ENCODE data around the gene TTLL8.
A peak's percentile ranks its signal among the peaks of the same experiment; 100 is the strongest.

The TTLL8 gene

DNA sequence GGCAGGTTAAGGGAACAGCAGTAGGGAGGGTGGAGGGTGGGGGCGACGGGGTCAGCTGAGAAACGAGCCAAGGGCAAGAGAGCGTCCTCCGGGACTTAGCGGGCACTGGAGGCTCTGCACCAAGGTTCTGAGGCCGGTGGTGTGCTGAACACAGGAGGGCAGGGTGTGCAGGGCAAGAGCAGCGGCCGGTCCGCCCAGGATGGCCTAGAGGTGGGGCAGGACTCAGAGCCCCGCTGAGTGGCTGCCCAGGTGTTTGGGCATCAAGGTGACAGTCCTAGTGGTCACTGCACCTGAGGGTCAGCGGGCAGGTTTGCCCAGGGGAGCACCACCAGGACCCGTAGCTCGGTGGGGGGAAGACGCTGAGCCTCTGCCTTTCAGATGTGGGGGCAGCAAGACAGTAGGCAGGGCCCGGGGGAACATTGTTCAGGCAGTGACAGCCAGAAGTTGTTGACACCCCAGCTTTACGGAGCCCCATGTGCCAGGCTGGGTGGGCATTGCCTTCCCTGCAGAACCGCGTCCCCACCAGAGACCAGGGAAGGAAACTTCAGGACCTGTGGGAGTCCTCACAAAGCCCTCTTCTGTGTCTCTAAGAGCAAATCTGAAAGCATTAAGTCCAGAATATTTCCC, 4.5 kb upstream of the TTLL8 start:
- 93 to 94% methylated on average over 19 of the region's 19 CpGs for WGBS, 2 experiments
- Histone ChIP-seq H3K4me1 (ENCODE audit: control insufficient read depth, insufficient read depth, low read length) (peaks cover 10% of the 10 kb centered on the region), H3K27me3 (ENCODE audit: control insufficient read depth, insufficient read depth, low read length, poor library complexity, severe bottlenecking) (peaks cover 14% of the 10 kb centered on the region), H3K27ac (ENCODE audit: insufficient read depth, low read depth, low read length, poor library complexity, severe bottlenecking) (no peak overlapping the region), H3K9me3 (ENCODE audit: control insufficient read depth, low read length) (no peaks in the 10 kb centered on the region), H3K4me3 (ENCODE audit: insufficient read depth, low read depth, low read length) (no peak overlapping the region), H3K36me3 (ENCODE audit: control insufficient read depth, insufficient read depth, low read length) (no peaks in the 10 kb centered on the region)

DNA sequence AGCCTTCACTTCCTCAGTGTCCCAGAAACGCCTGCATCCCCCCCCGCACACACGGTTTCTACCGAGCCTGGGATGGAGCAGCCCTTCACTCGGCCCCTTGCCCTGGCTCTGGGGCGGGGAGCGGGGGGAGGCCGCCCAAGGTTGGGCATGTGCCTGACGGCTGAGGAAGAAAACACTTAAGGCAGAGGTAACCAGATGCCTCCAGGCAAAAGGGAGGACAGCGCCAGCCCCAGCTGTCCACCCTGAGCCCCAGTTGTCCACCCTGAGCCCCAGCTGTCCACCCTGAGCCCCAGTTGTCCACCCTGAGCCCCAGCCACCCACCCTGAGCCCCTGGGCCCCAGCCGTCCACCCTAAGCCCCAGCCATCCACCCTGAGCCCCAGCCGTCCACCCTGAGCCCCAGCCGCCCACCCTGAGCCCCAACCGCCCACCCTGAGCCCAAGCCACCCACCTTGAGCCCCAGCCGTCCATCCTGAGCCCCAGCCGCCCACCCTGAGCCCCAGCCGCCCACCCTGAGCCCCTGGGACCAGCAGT, 3.8 kb upstream of the TTLL8 start:
- peaks cover 10% of the 10 kb centered on the region for H3K4me1 ChIP-seq (ENCODE audit: control insufficient read depth, insufficient read depth, low read length)
- 89% methylated on average over 17 of the region's 17 CpGs for WGBS, 2 experiments
- no peaks in the 10 kb centered on the region for H3K36me3 ChIP-seq (ENCODE audit: control insufficient read depth, insufficient read depth, low read length)
- H3K27ac ChIP-seq (ENCODE audit: insufficient read depth, low read depth, low read length, poor library complexity, severe bottlenecking), result no peak overlapping the region
- H3K4me3 ChIP-seq (ENCODE audit: insufficient read depth, low read depth, low read length), result no peak overlapping the region
- H3K27me3 ChIP-seq (ENCODE audit: control insufficient read depth, insufficient read depth, low read length, poor library complexity, severe bottlenecking), result peaks cover 21% of the 10 kb centered on the region
- no peaks in the 10 kb centered on the region for H3K9me3 ChIP-seq (ENCODE audit: control insufficient read depth, low read length)

DNA sequence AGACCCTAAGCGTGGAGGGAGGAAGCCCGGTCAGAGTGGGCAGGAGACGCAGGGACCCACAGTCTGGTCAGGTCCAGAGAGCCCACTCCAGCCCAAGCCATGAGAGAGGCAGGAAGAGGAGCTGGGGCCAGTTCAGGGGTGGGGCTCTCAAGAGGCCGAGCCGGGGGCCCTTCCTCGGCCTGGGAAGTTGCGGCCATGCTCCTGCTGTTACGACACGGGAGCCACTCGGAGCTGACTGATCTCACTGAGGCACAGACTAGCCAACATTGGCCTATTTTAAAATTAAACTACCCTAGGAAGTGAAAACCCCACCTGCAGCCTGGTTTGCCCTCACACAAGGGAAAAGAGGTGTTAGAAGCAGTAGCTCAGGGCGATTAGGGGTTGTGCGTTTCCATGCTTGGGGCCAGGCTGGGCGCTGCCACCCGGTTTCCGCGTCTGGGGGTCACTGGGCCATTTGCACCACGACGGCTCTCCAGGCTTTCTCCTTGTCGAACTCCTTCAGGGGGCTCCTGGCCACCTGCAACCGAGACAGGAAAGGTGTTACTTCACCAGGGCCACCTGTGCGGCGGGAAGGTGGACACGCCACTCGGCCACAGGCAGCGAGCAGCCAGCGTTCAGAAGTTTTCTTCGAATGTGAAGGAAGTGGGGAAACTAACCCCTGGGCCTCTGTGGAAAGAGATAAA, 3.2 kb upstream of the TTLL8 start:
- Histone ChIP-seq H3K27me3 (ENCODE audit: control insufficient read depth, insufficient read depth, low read length, poor library complexity, severe bottlenecking) (peaks cover 23% of the 10 kb centered on the region), H3K4me3 (ENCODE audit: insufficient read depth, low read depth, low read length) (no peak overlapping the region), H3K4me1 (ENCODE audit: control insufficient read depth, insufficient read depth, low read length) (peaks cover 10% of the 10 kb centered on the region), H3K9me3 (ENCODE audit: control insufficient read depth, low read length) (no peaks in the 10 kb centered on the region), H3K36me3 (ENCODE audit: control insufficient read depth, insufficient read depth, low read length) (no peaks in the 10 kb centered on the region), H3K27ac (ENCODE audit: insufficient read depth, low read depth, low read length, poor library complexity, severe bottlenecking) (no peak overlapping the region)
- 93% methylated on average over 27 of the region's 27 CpGs for WGBS, 2 experiments

DNA sequence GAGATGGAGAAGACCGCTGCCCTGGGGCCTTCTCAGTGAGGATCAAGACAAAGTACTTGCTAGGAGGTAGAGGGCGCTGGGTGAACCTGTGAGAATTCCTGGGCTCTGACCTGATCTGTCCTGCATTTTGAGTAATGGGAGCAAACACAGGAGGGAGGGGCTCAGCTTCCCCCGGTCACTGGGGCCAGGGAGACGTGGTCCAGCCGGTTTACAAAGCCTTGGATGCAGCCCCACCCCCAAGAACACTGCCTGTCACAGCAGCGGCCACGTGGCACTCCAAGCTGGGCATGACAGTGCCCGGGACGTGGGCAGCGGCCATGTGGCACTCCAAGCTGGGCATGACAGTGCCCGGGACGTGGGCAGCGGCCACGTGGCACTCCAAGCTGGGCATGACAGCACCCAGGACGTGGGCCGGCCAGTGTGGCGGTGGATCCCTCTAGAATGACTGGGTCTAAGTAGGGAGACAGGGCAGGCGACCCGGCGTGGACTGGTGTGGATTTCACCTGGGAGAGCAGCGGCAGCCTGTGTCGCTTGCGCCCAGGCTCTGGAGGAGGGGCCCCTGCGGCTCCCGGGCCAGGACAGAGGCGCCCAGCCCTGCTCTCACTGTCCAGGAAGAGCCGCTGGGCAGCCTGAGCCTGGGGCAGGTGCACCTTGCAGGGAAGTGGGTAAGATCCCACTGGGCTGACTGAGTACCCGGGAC, 2.5 kb upstream of the TTLL8 start:
- Histone ChIP-seq H3K4me3 (ENCODE audit: insufficient read depth, low read depth, low read length) (no peak overlapping the region), H3K36me3 (ENCODE audit: control insufficient read depth, insufficient read depth, low read length) (no peaks in the 10 kb centered on the region), H3K27ac (ENCODE audit: insufficient read depth, low read depth, low read length, poor library complexity, severe bottlenecking) (no peak overlapping the region), H3K27me3 (ENCODE audit: control insufficient read depth, insufficient read depth, low read length, poor library complexity, severe bottlenecking) (peaks cover 23% of the 10 kb centered on the region), H3K4me1 (ENCODE audit: control insufficient read depth, insufficient read depth, low read length) (peaks cover 10% of the 10 kb centered on the region), H3K9me3 (ENCODE audit: control insufficient read depth, low read length) (no peaks in the 10 kb centered on the region)
- WGBS, 2 experiments, result 86 to 89% methylated on average over 28 of the region's 28 CpGs

DNA sequence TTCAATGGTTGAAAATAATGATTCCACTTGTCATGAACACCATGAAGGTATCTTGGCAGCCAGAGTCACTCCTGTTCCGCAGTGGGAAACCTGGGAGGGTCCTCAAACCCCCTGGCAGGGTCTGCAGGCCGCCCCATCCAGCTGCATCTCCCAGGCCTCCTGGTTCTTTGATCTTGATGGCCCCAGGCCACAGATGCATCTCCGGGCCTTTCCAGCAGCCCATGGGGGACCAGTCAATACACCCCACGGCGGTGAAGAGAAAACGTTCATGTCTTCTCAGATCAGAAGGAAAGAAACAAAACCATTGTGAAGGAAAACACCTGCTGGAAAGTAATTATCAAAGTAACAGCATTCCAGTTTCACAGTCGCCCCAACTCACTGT, 1.8 kb upstream of the TTLL8 start:
- 75 to 81% methylated on average over 7 of the region's 7 CpGs for whole genome bisulfite sequencing, 2 experiments
- Histone ChIP-seq H3K4me1 (ENCODE audit: control insufficient read depth, insufficient read depth, low read length) (peaks cover 10% of the 10 kb centered on the region), H3K4me3 (ENCODE audit: insufficient read depth, low read depth, low read length) (peak overlapping the region; percentile 34), H3K9me3 (ENCODE audit: control insufficient read depth, low read length) (no peaks in the 10 kb centered on the region), H3K36me3 (ENCODE audit: control insufficient read depth, insufficient read depth, low read length) (no peaks in the 10 kb centered on the region), H3K27me3 (ENCODE audit: control insufficient read depth, insufficient read depth, low read length, poor library complexity, severe bottlenecking) (peaks cover 23% of the 10 kb centered on the region), H3K27ac (ENCODE audit: insufficient read depth, low read depth, low read length, poor library complexity, severe bottlenecking) (no peak overlapping the region)

DNA sequence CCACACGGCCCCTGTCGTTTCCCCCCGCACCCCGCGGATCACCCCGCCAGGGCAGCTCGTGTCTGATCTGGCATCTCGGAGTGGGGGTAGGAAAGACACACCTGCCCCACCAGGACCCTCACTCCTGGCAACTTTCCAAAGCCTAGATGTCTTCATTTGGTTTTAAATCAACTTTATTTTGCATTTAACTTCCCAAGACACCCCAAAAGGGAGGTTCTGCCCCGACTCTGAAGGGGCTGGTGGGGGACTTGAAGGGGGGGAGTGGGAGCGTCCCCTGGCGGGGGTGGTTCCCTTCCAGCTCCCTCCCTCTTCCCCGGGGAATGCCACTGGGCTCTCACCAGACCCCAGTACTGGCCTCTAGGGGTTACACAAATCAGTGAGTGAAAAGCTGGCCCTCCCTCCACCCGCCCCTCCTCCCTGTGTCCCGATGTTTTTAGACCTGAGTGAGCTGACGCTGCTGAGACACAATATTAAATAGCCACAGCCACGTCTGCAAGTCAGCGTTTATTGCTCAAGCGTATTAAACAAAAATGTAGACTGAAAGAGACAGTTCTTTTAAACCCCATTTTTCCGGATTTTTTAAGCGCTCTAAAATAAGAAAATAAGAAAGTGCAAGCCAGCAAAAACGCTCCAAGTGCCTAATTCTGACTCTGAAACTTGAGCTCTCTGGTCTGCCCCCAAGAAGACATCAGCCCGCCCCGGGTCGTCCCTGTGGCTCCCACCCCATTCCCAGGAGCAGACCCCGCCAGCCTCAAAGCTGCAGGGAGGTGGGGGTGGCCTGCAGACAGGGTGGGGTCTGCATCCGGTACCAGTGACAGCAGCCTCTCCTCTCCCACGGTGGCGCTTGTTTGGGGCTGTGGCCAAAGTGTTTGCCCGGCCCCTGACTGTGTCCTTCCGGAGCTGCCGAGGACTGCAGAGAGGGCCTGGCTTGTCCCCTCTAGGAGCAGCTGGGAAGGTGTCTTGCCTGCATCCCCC, 1.1 kb upstream of the TTLL8 start:
- WGBS, 2 experiments, result 3 to 4% methylated on average over 30 to 31 of the region's 31 CpGs
- Histone ChIP-seq H3K4me1 (ENCODE audit: control insufficient read depth, insufficient read depth, low read length) (peaks cover 10% of the 10 kb centered on the region), H3K27ac (ENCODE audit: insufficient read depth, low read depth, low read length, poor library complexity, severe bottlenecking) (no peak overlapping the region), H3K27me3 (ENCODE audit: control insufficient read depth, insufficient read depth, low read length, poor library complexity, severe bottlenecking) (peaks cover 23% of the 10 kb centered on the region), H3K9me3 (ENCODE audit: control insufficient read depth, low read length) (no peaks in the 10 kb centered on the region), H3K36me3 (ENCODE audit: control insufficient read depth, insufficient read depth, low read length) (no peaks in the 10 kb centered on the region), H3K4me3 (ENCODE audit: insufficient read depth, low read depth, low read length) (peak overlapping the region; percentile 34)

DNA sequence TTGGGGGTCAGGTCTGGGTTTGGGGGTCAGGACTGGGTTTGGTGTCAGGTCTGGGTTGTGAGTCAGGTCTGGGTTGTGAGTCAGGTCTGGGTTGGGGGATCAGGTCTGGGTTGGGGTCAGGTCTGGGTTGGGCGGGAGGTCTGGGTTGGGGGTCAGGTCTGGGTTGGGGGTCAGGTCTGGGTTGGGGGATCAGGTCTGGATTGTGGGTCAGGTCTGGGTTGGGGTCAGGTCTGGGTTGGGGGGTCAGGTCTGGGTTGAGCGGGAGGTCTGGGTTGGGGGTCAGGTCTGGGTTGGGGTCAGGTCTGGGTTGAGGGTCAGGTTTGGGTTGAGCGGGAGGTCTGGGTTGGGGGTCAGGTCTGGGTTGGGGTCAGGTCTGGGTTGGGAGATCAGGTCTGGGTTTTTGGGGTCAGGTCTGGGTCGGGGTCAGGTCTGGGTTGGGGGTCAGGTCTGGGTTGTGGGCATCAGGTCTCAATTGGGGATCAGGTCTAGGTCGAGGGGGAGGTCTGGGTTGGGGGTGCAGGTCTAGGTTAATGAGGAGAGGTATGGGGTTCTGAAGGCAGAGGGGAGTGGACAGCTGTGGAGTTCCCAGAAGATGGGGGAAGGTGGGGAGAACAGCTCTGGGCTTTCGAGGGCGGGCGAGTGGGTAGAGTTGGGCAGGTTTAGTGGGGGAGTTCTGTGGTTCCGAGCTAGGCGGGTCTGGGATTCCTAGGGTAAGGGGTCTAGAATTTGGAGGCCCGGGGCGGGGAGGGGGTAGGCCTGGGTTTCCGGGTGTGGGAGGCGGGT, 629 bp downstream of the TTLL8 start:
- Histone ChIP-seq H3K36me3 (ENCODE audit: control insufficient read depth, insufficient read depth, low read length) (no peaks in the 10 kb centered on the region), H3K9me3 (ENCODE audit: control insufficient read depth, low read length) (no peaks in the 10 kb centered on the region), H3K27ac (ENCODE audit: insufficient read depth, low read depth, low read length, poor library complexity, severe bottlenecking) (no peak overlapping the region), H3K4me1 (ENCODE audit: control insufficient read depth, insufficient read depth, low read length) (peaks cover 10% of the 10 kb centered on the region), H3K27me3 (ENCODE audit: control insufficient read depth, insufficient read depth, low read length, poor library complexity, severe bottlenecking) (peaks cover 23% of the 10 kb centered on the region), H3K4me3 (ENCODE audit: insufficient read depth, low read depth, low read length) (no peak overlapping the region)
- WGBS, 2 experiments, result 86 to 88% methylated on average over 14 of the region's 14 CpGs

DNA sequence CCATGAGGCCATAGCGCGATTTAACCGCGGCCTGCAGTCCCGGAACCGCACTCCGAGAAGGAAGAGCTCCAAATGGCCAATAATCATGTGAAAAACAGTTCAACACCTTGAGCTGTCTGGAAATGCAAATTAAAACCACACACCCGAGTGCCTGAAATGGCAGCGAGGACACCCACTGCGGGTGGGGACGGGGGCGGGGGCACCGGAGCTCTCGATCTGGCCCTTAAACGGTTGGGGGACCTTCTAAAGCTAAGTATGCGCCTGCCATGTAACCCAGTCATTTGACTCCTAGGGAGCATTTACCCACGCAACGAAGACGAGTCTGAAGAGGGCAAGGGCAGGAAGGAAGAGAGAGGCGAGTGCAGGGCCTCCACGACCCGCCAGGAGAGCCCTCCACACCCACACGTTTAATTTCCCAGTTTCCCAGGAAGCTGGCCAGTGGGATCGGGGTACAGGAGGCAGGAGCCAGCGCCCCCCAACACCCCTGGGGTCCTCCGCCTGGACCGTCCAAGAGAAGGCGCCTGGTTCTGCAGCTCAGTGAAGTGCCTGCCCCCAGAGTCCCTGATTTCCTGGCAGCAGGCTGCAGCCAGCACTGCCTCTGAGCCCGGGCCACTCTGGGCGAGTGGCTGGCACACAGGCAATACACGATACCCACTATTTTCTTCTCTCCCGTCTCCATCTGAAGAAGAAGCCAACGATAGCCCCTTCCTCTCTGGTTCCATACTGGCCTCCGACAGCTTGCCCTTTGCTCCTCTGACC, 1.7 kb downstream of the TTLL8 start:
- no peaks in the 10 kb centered on the region for H3K36me3 ChIP-seq (ENCODE audit: control insufficient read depth, insufficient read depth, low read length)
- no peak overlapping the region for H3K27ac ChIP-seq (ENCODE audit: insufficient read depth, low read depth, low read length, poor library complexity, severe bottlenecking)
- H3K9me3 ChIP-seq (ENCODE audit: control insufficient read depth, low read length), result no peaks in the 10 kb centered on the region
- 86 to 87% methylated on average over 34 of the region's 34 CpGs for WGBS, 2 experiments
- H3K27me3 ChIP-seq (ENCODE audit: control insufficient read depth, insufficient read depth, low read length, poor library complexity, severe bottlenecking), result peaks cover 23% of the 10 kb centered on the region
- no peak overlapping the region for H3K4me3 ChIP-seq (ENCODE audit: insufficient read depth, low read depth, low read length)
- peaks cover 10% of the 10 kb centered on the region for H3K4me1 ChIP-seq (ENCODE audit: control insufficient read depth, insufficient read depth, low read length)

DNA sequence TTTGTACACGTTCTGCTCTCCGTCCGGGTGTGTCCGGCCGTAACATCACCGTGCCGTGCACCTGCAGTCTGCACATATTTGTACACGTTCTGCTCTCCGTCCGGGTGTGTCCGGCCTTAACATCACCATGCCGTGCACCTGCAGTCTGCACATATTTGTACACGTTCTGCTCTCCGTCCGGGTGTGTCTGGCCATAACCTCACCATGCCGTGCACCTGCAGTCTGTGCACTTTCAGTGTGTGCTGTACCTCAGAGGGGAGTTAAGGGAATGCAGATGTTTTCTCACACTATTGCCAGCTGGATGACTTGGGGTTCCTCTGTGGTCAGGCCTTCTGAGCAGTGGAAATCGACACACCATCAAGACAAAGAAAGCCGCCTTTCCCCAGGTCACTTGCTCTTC, 4.2 kb downstream of the TTLL8 start:
- Histone ChIP-seq H3K4me3 (ENCODE audit: insufficient read depth, low read depth, low read length) (no peak overlapping the region), H3K9me3 (ENCODE audit: control insufficient read depth, low read length) (no peaks in the 10 kb centered on the region), H3K4me1 (ENCODE audit: control insufficient read depth, insufficient read depth, low read length) (no peaks in the 10 kb centered on the region), H3K27me3 (ENCODE audit: control insufficient read depth, insufficient read depth, low read length, poor library complexity, severe bottlenecking) (peaks cover 21% of the 10 kb centered on the region), H3K36me3 (ENCODE audit: control insufficient read depth, insufficient read depth, low read length) (no peaks in the 10 kb centered on the region), H3K27ac (ENCODE audit: insufficient read depth, low read depth, low read length, poor library complexity, severe bottlenecking) (no peak overlapping the region)
- 94 to 96% methylated on average over 18 of the region's 18 CpGs for WGBS, 2 experiments

All from ectodermal cell (in vitro differentiated cells).